Heart left ventricle (tissue), 13 donors: ENCODE measurements around the gene CACNA1C.

Experiments used
- CTCF ChIP-seq, 12 donors: fragments of 200-600 bp; sonication (generic) in 4 of 12; IDR thresholded peaks; one replicate each; pipeline versions ENCODE4 v1.5.0 to v1.8.0; 2018 to 2022; ENCODE audit warnings: antibody characterized with exemption in 12 of 12, mild to moderate bottlenecking in 5 of 12
- POLR2A ChIP-seq, 2 donors: fragments of 450-650 bp; IDR thresholded peaks; one replicate each; pipeline ENCODE4 v1.6.1; 2017; ENCODE audit warnings: antibody characterized with exemption in 2 of 2, mild to moderate bottlenecking in 2 of 2, moderate library complexity in 2 of 2
- donor health status: ischemic (EF 13 %, LVEDD 7.1; RV severe dilation, severe dysfunction).
- donor health status: DM: no; HTN: yes; CAD: no.
- donor health status: DM: no; HTN: no; CAD: no.
- donor health status: ischemic (EF 25% LVEDD 6.9; RV normal size, moderate dysfunction).
- donor health status: ischemic (EF 25% LVEDD 5.7; RV mildly dilated, moderate dysfunction).
- donor health status: ischemic (EF 35%, LVEDD 5.7; RV mildly dilated, moderate dysfunction).
- donor health status: nonischemic (EF 11% LVEDD 7.7; RV severe dilation, severe dysfunction).
- donor health status: DM: yes; HTN: yes; CAD: no.
- donor health status: PGD.
- donor health status: ischemic (EF 29% LVEDD 5.4; RV normal size, mild dysfunction).
- donor health status: nonischemic (EF 23%, LVEDD 6.1; RV moderate dilation, normal function).

GRCh38 chr12:2570562-2570961 is 517.8 kb downstream of the CACNA1C start:
- TF ChIP-seq POLR2A (IDR thresholded peaks at IDR 0.05) = no peak
- no peak for TF ChIP-seq CTCF (IDR thresholded peaks at IDR 0.05)
